ENCODE measurements around the gene WNT6.

The WNT6 gene

DNA sequence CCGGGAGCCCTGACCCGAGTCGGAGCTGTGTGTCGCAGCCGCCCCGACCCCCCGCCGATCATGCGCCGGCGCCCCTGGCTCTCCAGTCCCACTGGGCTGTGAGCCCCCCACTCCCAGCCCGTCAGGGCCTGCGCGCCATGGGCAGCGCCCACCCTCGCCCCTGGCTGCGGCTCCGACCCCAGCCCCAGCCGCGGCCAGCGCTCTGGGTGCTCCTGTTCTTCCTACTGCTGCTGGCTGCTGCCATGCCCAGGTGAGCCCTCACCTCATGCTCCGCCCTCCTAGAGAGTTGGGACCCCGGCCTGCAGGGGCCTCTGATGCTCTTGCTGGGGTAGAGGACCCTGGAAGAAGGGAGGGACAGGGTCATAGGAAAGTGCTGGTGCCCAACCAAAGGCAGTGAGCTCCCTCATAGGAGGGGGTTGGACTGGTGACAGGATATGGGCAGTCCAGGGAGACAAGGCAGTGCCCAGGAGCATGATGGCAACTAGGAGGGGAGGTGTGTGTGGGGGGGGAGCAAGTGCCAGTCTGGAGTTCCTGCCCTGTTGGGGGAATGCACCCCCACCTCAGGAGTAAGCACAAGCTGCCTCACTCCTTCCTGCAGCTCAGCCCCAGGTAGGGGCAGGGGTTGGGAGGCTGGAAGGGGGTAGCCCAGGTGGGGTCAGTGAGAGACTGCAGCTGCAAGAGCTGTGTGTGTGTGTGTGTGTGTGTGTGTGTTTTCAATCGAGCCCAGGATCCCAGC is 21.4 kb downstream of the WNT6 start:
- peaks cover 11% of the 10 kb centered on the region for H3K4me1 Mint-ChIP-seq (ENCODE audit: low read depth)
- H3K27me3 Mint-ChIP-seq (ENCODE audit: low read depth) = peaks cover 61% of the 10 kb centered on the region
- no peaks in the 10 kb centered on the region for H3K9me3 Mint-ChIP-seq
- H3K27ac Mint-ChIP-seq = no peak overlapping the region
- H3K4me3 Mint-ChIP-seq = peak overlapping the region; percentile 48
- no peaks in the 10 kb centered on the region for H3K36me3 Mint-ChIP-seq (ENCODE audit: low read depth)
- DNase-seq (ENCODE audit: low spot score) = no peak

DNA sequence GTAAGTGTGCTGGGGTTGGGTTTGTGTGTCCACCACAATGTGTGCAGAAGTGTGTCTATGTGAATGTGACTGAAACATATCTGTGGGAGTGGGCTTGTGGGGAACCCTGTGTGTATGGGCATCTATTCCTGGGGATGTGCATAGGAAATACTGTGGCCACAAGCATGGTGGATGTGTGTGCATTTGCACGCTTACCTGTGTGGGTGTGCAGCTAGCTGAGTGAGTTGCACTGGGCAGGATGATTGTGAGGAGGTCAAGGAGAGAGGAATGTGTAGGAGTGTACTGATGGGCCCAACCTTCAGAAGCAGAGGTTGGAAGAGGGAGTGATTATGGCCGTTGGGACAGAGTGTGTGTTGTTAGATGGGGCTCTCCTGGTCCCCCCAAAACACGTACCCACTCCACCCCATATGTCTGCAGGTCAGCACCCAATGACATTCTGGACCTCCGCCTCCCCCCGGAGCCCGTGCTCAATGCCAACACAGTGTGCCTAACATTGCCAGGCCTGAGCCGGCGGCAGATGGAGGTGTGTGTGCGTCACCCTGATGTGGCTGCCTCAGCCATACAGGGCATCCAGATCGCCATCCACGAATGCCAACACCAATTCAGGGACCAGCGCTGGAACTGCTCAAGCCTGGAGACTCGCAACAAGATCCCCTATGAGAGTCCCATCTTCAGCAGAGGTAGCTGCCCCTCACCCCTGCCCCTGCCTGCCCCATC is 22.3 kb downstream of the WNT6 start:
- Mint-ChIP-seq H3K4me1 (ENCODE audit: low read depth) (peaks cover 8% of the 10 kb centered on the region), H3K36me3 (ENCODE audit: low read depth) (no peaks in the 10 kb centered on the region), H3K27ac (no peak overlapping the region), H3K27me3 (ENCODE audit: low read depth) (peaks cover 60% of the 10 kb centered on the region), H3K4me3 (no peak overlapping the region), H3K9me3 (no peaks in the 10 kb centered on the region)
- DNase-seq (ENCODE audit: low spot score) = no peak

DNA sequence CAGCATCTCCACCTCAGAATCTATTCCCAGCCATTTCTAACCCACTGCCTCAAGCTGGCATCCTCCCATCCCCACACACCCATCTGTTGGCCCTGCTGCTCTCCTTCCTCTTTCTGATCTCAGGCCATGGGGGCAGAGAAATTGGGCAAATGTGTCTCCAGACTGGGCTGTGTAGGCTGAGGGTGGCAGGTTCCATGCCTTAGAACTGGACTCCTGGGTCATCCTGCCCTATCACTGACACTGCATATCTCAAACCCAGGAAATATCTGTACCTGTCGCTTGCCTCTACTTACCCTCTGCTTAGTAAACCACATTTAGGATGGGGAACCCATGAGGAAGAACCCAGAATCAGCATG is 22.8 kb downstream of the WNT6 start:
- no peaks in the 10 kb centered on the region for H3K9me3 Mint-ChIP-seq
- peaks cover 65% of the 10 kb centered on the region for H3K27me3 Mint-ChIP-seq (ENCODE audit: low read depth)
- DNase-seq (ENCODE audit: low spot score) = no peak
- H3K4me1 Mint-ChIP-seq (ENCODE audit: low read depth) = peaks cover 8% of the 10 kb centered on the region
- H3K27ac Mint-ChIP-seq = no peak overlapping the region
- no peaks in the 10 kb centered on the region for H3K36me3 Mint-ChIP-seq (ENCODE audit: low read depth)
- H3K4me3 Mint-ChIP-seq = no peak overlapping the region

DNA sequence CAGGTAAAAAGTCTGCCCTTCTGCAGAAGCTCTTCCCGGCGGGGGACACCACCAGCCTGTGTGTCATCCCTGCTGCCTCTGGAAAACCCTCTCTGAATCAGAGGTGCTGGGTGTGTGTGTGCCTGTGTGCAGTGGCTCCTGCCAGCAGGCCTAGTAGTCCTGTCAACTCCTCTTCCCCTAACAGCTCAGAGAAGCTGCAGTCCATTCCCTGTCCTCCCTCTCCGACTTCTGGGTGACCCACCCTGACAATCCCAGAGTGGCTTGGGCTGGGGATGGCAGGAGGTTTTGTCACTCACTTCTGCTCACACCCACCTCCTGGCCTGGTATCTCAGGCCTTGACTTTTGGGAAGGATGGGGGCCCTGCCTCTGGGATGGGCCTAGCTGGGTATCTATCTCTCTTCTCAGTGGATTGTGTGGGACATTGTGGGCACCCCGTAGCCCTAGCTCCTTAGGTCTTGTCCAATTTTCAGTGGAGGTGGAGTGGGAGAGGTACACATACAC is 23.3 kb downstream of the WNT6 start:
- no peak for DNase-seq (ENCODE audit: low spot score)
- no peaks in the 10 kb centered on the region for H3K36me3 Mint-ChIP-seq (ENCODE audit: low read depth)
- H3K9me3 Mint-ChIP-seq = no peaks in the 10 kb centered on the region
- no peak overlapping the region for H3K4me3 Mint-ChIP-seq
- H3K27ac Mint-ChIP-seq = no peak overlapping the region
- peaks cover 69% of the 10 kb centered on the region for H3K27me3 Mint-ChIP-seq (ENCODE audit: low read depth)
- peaks cover 8% of the 10 kb centered on the region for H3K4me1 Mint-ChIP-seq (ENCODE audit: low read depth)

DNA sequence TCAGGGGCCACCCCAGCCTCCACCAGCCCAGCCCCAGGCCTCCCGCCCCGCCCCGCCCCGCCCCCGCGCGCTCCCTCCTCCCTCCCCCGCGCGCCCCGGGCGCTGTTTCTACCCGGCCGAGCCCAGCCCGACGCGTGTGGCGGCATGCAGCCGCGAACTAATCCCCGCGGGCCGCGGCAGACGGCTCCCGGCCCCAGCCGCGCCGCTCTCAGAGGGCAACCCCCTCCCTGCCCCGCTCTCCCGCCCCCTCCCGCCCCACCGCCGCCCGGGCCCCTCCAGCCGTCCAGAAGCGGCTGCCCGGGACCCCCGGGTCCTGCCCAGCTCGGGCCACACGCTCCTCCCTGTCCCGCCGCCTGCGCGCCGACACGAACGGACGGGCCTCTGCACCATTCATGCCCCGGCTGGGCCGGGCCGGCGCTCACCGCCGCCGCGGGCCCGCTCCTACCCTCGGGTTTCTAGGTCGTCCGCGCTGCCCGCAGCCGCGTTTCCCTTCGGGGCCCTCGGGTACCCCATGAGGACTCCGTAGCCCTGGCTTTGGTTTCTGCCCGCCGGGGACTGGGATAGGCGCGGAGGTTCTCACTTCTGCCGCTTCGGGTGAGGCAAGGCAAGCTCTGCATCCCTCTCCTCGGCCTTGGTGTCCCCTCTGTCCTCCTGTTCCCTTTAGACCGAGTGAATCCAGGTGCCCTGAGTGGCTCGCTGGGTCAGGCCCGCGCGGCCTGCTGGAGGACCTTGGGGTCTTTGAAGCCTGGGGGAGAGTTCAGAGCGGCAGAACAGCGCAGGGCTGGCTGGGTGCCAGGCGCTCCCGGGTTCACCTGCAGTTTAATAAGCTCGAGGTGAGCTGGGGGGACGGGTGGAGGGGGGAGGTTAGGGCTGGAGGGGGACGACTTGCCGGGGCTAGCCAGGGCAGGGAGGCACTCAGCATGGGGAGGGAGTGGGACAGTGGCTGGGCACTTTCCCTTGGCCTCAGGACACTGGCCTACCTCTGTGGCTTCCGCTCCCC is 24.2 kb downstream of the WNT6 start:
- H3K4me1 Mint-ChIP-seq (ENCODE audit: low read depth) = peaks cover 8% of the 10 kb centered on the region
- H3K36me3 Mint-ChIP-seq (ENCODE audit: low read depth) = no peaks in the 10 kb centered on the region
- peaks cover 68% of the 10 kb centered on the region for H3K27me3 Mint-ChIP-seq (ENCODE audit: low read depth)
- no peaks in the 10 kb centered on the region for H3K9me3 Mint-ChIP-seq
- no peak overlapping the region for H3K4me3 Mint-ChIP-seq
- H3K27ac Mint-ChIP-seq = no peak overlapping the region
- no peak for DNase-seq (ENCODE audit: low spot score)

DNA sequence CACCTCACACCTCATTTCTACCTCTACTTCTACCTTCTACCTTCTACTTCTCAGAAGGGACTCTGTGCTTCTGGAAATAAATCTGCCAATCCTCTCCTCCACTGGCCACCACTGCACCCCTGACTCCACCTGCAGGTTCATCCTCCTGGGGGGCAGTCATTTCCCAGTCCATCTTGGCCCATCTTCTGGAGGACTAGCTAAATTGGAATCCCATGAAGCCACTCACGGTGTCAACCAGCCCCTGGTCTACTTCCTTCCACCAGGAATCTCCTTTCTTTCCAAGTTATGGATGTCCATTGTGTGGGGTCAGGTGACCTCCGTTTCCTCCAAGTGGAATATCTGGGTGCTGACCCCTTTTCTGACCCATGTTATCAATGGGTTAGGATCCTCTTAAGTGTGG is 24.9 kb downstream of the WNT6 start:
- Mint-ChIP-seq H3K4me1 (ENCODE audit: low read depth) (peaks cover 7% of the 10 kb centered on the region), H3K27me3 (ENCODE audit: low read depth) (peaks cover 69% of the 10 kb centered on the region), H3K4me3 (no peak overlapping the region), H3K27ac (no peak overlapping the region), H3K9me3 (no peaks in the 10 kb centered on the region), H3K36me3 (ENCODE audit: low read depth) (no peaks in the 10 kb centered on the region)
- no peak for DNase-seq (ENCODE audit: low spot score)

DNA sequence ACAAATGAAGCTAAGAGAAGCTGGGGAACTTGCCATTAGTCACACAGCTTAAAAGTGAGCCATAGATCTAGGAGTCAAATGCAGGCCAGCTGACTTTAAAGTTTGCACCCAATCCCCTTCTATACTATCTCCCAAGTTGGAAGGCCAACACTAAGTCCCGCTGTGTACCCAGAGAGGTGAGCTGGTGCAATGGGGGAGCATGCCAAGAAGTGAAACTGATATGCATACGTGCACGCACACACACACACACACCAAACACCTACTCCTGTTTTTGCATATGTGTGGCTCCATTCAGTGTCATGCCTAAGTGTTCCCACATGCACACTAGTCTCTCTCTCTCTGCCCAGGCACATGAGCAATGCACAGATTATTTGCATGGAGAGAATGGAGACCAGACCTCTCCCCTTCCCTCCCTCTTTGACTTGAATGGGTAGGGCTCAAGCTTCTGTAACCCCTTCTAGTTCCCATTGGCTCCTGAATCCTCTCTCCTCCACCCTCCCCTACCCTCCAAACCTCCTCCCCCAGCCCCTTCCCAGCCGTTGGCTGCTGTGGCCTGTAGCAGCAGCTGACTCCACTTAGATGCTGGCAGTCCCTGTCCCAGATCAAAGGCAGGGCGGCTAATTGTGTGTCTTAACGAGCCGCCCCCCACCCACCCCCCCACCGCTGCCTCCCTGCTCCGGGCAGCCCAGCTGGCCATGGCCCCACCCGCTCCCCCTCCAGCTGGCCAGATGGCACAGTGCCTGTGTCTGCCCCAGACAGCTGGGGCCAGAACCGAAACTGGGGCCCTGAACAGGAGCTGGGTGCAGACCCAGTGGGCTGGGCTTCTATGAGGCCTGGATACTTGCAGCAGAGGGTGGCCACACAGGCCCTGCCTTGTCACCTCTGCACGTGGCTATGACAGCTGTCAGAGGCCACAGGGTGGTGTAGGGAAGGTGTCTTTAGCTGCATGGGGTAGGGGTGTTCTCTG is 26.7 kb downstream of the WNT6 start:
- H3K9me3 Mint-ChIP-seq = no peaks in the 10 kb centered on the region
- H3K4me3 Mint-ChIP-seq = no peak overlapping the region
- H3K27me3 Mint-ChIP-seq (ENCODE audit: low read depth) = peaks cover 69% of the 10 kb centered on the region
- H3K36me3 Mint-ChIP-seq (ENCODE audit: low read depth) = no peaks in the 10 kb centered on the region
- no peak overlapping the region for H3K27ac Mint-ChIP-seq
- H3K4me1 Mint-ChIP-seq (ENCODE audit: low read depth) = peaks cover 2% of the 10 kb centered on the region
- no peak for DNase-seq (ENCODE audit: low spot score)

DNA sequence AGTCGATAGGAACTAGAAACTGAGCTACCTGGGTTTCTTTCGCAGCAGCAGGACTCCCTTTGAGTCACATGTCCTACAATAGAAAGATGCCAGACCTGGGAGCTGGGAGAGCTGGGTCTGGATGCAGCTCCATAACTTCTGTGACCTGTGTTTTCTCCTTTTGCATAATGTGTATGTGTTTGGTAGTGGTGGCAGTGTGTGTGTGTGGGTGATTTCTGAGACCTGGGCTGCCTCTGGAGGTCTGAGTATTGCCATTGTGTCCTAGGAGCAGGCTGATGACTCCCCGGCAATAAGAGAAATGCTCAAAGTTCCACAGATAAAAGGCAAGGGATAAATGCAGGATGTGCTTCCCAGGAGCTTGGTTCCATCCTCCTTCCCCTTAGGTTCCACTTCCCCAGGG is 27.5 kb downstream of the WNT6 start:
- H3K27ac Mint-ChIP-seq = no peak overlapping the region
- no peak for DNase-seq (ENCODE audit: low spot score)
- H3K4me3 Mint-ChIP-seq = no peak overlapping the region
- no peaks in the 10 kb centered on the region for H3K9me3 Mint-ChIP-seq
- H3K27me3 Mint-ChIP-seq (ENCODE audit: low read depth) = peaks cover 68% of the 10 kb centered on the region
- peaks cover 2% of the 10 kb centered on the region for H3K4me1 Mint-ChIP-seq (ENCODE audit: low read depth)
- H3K36me3 Mint-ChIP-seq (ENCODE audit: low read depth) = no peaks in the 10 kb centered on the region

DNA sequence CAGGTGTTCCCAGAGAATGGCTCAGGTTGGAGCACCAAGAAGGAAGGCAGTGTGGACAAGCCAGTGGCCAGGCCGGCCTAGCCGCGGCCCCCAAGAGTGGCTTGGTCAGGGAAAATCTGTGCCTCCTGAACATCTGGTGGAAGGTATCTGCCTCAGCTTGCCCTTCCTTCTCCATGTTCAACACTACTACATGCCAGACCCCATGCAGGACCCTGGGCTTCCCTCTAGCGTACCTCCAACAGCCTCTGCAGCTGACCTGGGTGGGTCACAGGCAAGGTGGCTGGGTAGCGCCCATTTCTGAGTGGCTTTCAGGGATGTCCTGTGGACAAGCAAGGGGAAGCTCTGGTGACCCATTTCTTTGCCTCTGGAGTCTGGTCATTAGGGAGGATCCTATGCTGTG is 28.7 kb downstream of the WNT6 start:
- no peaks in the 10 kb centered on the region for H3K9me3 Mint-ChIP-seq
- DNase-seq (ENCODE audit: low spot score) = no peak
- no peak overlapping the region for H3K27ac Mint-ChIP-seq
- no peak overlapping the region for H3K4me3 Mint-ChIP-seq
- H3K36me3 Mint-ChIP-seq (ENCODE audit: low read depth) = no peaks in the 10 kb centered on the region
- H3K27me3 Mint-ChIP-seq (ENCODE audit: low read depth) = peaks cover 57% of the 10 kb centered on the region
- peaks cover 4% of the 10 kb centered on the region for H3K4me1 Mint-ChIP-seq (ENCODE audit: low read depth)

DNA sequence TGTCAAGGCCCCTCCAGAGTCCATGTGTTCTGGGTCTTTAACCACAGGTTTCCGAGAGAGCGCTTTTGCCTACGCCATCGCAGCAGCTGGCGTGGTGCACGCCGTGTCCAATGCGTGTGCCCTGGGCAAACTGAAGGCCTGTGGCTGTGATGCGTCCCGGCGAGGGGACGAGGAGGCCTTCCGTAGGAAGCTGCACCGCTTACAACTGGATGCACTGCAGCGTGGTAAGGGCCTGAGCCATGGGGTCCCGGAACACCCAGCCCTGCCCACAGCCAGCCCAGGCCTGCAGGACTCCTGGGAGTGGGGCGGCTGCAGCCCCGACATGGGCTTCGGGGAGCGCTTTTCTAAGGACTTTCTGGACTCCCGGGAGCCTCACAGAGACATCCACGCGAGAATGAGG is 30.3 kb downstream of the WNT6 start:
- H3K36me3 Mint-ChIP-seq (ENCODE audit: low read depth) = no peaks in the 10 kb centered on the region
- H3K27ac Mint-ChIP-seq = no peak overlapping the region
- no peak overlapping the region for H3K4me3 Mint-ChIP-seq
- peaks cover 59% of the 10 kb centered on the region for H3K27me3 Mint-ChIP-seq (ENCODE audit: low read depth)
- no peaks in the 10 kb centered on the region for H3K9me3 Mint-ChIP-seq
- no peak for DNase-seq (ENCODE audit: low spot score)
- peaks cover 17% of the 10 kb centered on the region for H3K4me1 Mint-ChIP-seq (ENCODE audit: low read depth)

DNA sequence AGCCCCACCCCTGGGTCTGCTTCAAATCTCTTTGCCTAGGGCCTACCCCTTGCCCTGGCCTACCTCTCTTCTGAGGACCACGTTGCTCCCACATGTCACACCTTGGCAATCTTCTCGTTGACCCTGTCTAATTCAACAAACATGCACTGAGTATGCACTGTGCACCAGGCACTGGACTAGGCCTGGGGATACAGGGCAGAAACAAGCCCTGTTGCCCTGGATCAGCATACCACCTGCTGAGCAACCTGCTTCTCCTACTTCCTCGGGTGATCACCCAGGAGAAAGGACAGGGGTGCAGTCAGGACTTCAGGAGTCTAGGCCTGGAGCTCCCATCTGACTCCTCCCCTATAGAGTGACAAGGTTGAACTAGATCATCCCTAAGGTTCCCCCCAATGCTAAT is 30.8 kb downstream of the WNT6 start:
- Mint-ChIP-seq H3K27me3 (ENCODE audit: low read depth) (peaks cover 59% of the 10 kb centered on the region), H3K4me3 (no peak overlapping the region), H3K4me1 (ENCODE audit: low read depth) (peaks cover 21% of the 10 kb centered on the region), H3K9me3 (no peaks in the 10 kb centered on the region), H3K27ac (no peak overlapping the region), H3K36me3 (ENCODE audit: low read depth) (no peaks in the 10 kb centered on the region)
- no peak for DNase-seq (ENCODE audit: low spot score)

DNA sequence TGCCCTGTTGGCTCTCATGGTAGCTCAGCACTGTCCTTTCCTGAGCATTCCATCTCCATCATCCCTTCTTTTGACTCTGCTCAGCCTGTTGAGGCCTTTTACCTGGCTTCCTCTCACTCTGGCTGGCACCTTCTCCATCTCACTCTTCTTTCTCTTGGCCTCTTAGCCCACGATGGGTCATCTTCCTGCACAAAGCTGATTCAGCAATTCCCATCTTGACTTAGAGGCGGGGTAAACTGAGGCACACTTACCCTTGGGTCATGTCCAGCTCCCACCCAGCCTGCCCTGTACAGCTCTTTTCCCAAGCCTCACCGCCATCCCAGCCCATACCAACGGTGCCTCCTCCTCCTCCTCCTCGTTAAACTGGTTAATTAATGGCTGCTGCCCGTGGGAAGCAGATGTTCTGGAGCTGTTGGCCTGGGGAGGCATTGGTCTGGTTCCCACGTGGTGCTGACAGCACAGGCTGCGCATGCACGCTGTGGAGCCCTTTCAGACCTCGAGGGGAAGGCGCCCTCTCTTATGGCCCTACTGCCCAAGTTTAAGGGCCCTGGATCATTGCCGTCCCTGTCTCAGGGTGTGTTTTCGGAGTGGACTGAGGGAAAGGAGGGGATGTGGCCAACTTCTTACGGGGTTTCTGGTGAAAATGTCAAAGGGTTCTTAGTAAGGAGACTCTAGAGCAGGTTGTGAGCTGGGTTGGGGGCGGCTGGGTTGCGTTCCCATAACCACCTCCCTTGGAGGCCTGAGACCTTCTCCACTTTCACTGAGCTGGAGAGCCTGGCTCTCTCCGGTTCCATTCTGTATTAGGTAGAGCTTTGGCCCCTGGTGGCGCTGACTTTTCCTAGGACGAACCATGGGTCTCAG is 31.9 kb downstream of the WNT6 start:
- H3K36me3 Mint-ChIP-seq (ENCODE audit: low read depth) = no peaks in the 10 kb centered on the region
- H3K9me3 Mint-ChIP-seq = no peaks in the 10 kb centered on the region
- DNase-seq (ENCODE audit: low spot score) = no peak
- H3K4me1 Mint-ChIP-seq (ENCODE audit: low read depth) = peaks cover 31% of the 10 kb centered on the region
- H3K27ac Mint-ChIP-seq = no peak overlapping the region
- peaks cover 57% of the 10 kb centered on the region for H3K27me3 Mint-ChIP-seq (ENCODE audit: low read depth)
- no peak overlapping the region for H3K4me3 Mint-ChIP-seq
